ENCODE measurements around the gene FAM177A1. TPM values are rescaled to one million over a fixed set of nuclear protein-coding genes. Genes with fewer than 3 reads are reported as not detected.

The FAM177A1 gene
- total RNA-seq (2021; fragmentation: NEBNext Ultra II Directional; extraction: Animal tissue kit (Norgen Biotek cat#: 25700)) = 10 to 100 TPM; 80.2 to 99.5 (median 91.9) TPM
- long read RNA-seq, transcript FAM177A1-201 (5 exons, 2,927 nt) = major isoform, 34 of 108 reads
- long read RNA-seq, transcript FAM177A1-202 (6 exons, 858 nt) = minor isoform, 32 of 108 reads
- long read RNA-seq, partial matches to known transcripts = 13 of 108 reads
- long read RNA-seq, other reads (novel, unspliced or antisense) = 23 of 108 reads

DNA sequence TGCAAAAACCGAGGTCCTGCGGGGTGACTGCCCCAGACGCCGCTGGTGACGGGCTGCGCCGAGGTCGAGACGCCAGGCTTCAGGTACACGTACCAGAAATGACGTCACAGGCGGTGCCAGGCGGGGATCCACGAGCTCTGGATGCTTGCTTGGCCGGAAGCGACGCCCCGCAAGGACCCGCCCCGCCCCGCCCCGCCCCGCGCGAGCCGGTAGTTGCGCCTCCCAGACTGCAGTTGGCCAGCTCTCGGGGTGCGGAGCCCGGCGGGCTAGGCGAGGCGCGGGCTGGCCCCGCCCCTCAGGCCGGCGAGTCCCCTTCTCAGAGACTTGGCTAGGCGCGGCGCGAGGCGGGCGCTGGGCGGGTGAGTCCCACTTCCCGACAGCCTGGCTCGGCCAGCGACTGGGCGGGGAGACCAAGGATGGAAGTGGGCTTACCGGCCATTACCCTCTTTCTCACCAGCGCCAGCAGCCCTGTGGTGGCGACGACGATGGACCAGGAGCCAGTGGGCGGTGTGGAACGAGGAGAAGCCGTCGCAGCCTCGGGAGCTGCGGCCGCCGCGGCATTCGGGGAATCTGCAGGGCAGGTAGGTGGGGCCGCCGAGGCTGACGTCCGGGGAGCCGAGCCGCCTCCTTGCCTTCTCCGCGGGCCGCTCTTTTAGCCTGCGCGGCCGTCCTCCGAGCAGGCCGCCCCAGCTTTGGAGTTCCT is at the start of gene FAM177A1:
Gene FAM177A1 (plus strand): TSS at position 225 of the 703 bp plus-strand sequence. CDS start 192 bp downstream, at position 417.
- no peak; the same call in 1 of the 2 replicates for TF ChIP-seq CTCF (IDR thresholded peaks at IDR 0.05)
- Mint-ChIP-seq H3K4me1 (ENCODE audit: low read depth) (peaks cover 37% of the 10 kb centered on the region), H3K27ac (peak within 1 kb of the TSS; percentile 100), H3K27me3 (ENCODE audit: insufficient read depth) (0 out of 2 replicates have a peak, but pooled peaks cover 4% of the 10 kb centered on the region), H3K36me3 (ENCODE audit: low read depth) (peaks cover 15% of the 10 kb centered on the region; the same call in 1 of the 2 replicates), H3K4me3 (peak within 1 kb of the TSS; percentile 99), H3K9me3 (no peaks in the 10 kb centered on the region)
- DNase-seq = peak; percentile 96

GRCh38 chr14:34997762-34998161 is 48.3 kb upstream of the FAM177A1 start:
- H3K27ac Mint-ChIP-seq = no peak overlapping the region
- peaks cover 14% of the 10 kb centered on the region; the same call in 1 of the 2 replicates for H3K4me1 Mint-ChIP-seq (ENCODE audit: low read depth)
- H3K9me3 Mint-ChIP-seq = no peaks in the 10 kb centered on the region
- DNase-seq = no peak
- H3K4me3 Mint-ChIP-seq = no peak overlapping the region
- peaks cover 5% of the 10 kb centered on the region; the same call in 1 of the 2 replicates for H3K36me3 Mint-ChIP-seq (ENCODE audit: low read depth)
- no peaks in the 10 kb centered on the region for H3K27me3 Mint-ChIP-seq (ENCODE audit: insufficient read depth)
- TF ChIP-seq CTCF (IDR thresholded peaks at IDR 0.05) = no peak

DNA sequence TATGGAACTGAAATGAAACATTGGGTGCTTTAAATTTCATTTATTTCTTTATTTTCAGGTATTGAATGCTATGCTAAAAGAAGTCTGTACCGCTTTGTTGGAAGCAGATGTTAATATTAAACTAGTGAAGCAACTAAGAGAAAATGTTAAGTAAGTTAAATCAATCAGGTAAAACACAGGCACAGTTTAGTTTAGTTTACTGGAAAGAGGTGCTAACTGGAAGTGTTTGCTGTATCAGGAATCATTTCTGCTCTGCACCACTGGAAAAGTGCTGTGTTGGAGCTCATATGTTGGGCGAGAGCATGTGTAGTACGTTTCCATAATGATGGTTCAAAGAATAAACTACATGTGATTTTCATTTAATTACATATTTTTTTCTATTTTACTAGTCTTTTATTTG is 46.6 kb upstream of the FAM177A1 start:
- Mint-ChIP-seq H3K4me1 (ENCODE audit: low read depth) (peaks cover 9% of the 10 kb centered on the region; the same call in 1 of the 2 replicates), H3K4me3 (no peak overlapping the region), H3K27me3 (ENCODE audit: insufficient read depth) (no peaks in the 10 kb centered on the region), H3K9me3 (no peaks in the 10 kb centered on the region), H3K36me3 (ENCODE audit: low read depth) (peaks cover 5% of the 10 kb centered on the region; the same call in 1 of the 2 replicates), H3K27ac (no peak overlapping the region)
- no peak for DNase-seq
- TF ChIP-seq CTCF (IDR thresholded peaks at IDR 0.05) = no peak

GRCh38 chr14:35001621-35002020 is 44.5 kb upstream of the FAM177A1 start:
- Mint-ChIP-seq H3K27ac (no peak overlapping the region), H3K36me3 (ENCODE audit: low read depth) (peaks cover 5% of the 10 kb centered on the region; the same call in 1 of the 2 replicates)

DNA sequence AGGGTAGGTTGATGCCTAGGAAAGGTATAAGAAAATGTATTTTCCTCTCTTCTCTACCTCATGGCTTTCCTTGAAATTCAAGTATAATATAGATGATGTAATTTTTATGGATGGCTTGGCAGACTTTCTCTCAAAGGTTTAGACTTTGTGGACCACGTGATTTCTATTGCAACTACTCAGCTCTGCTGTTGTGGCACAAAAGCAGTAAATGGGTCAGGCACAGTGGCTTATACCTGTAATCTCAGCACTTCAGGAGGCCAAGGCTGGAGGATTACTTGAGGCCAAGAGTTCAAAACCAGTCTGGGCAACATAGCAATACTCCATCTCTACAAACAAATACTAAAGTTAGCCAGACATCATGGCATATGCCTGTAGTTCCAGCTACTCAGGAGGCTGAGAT is 41.2 kb upstream of the FAM177A1 start:
- no peak overlapping the region for H3K4me3 Mint-ChIP-seq
- no peak overlapping the region for H3K27ac Mint-ChIP-seq
- DNase-seq = no peak
- H3K9me3 Mint-ChIP-seq = no peaks in the 10 kb centered on the region
- no peaks in the 10 kb centered on the region for H3K27me3 Mint-ChIP-seq (ENCODE audit: insufficient read depth)
- H3K4me1 Mint-ChIP-seq (ENCODE audit: low read depth) = no peaks in the 10 kb centered on the region
- peaks cover 14% of the 10 kb centered on the region; the same call in 1 of the 2 replicates for H3K36me3 Mint-ChIP-seq (ENCODE audit: low read depth)
- TF ChIP-seq CTCF (IDR thresholded peaks at IDR 0.05) = no peak

More at GRCh38 chr14:35001621-35002020, 44.5 kb upstream of the FAM177A1 start:
- H3K4me1 Mint-ChIP-seq (ENCODE audit: low read depth) = no peaks in the 10 kb centered on the region
- H3K27me3 Mint-ChIP-seq (ENCODE audit: insufficient read depth) = no peaks in the 10 kb centered on the region
- TF ChIP-seq CTCF (IDR thresholded peaks at IDR 0.05) = no peak
- no peaks in the 10 kb centered on the region for H3K9me3 Mint-ChIP-seq
- DNase-seq = no peak
- no peak overlapping the region for H3K4me3 Mint-ChIP-seq

All from HFFc6 (cell line).